Kidney (tissue), 14 donors: ENCODE measurements around the gene MPI. TPM values are rescaled to one million over a fixed set of nuclear protein-coding genes. Genes with fewer than 3 reads are reported as not detected.

ENCODE experiments used
- DNase-seq, 5 donors: peaks; one replicate each; pipeline ENCODE4 v3.0.0-alpha.2; 2013 to 2020
- FAIRE-seq: peaks from 2 replicates; lab custom pipeline; 2012; peaks lifted over from hg19 to GRCh38; lab: Jason Lieb, UNC
- H3K27ac ChIP-seq, 2 donors: one replicate each; pipeline ENCODE4 v1.7.0; 2013; ENCODE audit warnings: low read depth in 2 of 2, low read length in 2 of 2, inconsistent platforms in 1 of 2
- H3K27me3 ChIP-seq: one replicate; pipeline ENCODE4 v1.7.1; 2013; ENCODE audit warnings: low read length, inconsistent platforms; ENCODE audit not compliant: control insufficient read depth, insufficient read depth
- H3K36me3 ChIP-seq, 3 donors: one replicate each; pipeline versions ENCODE4 v1.7.0 to v1.7.1; 2013; ENCODE audit warnings: low read length in 3 of 3, control low read depth in 1 of 3, inconsistent platforms in 1 of 3; ENCODE audit not compliant: insufficient read depth in 3 of 3, control insufficient read depth in 2 of 3
- H3K4me1 ChIP-seq, 3 donors: one replicate each; pipeline versions ENCODE4 v1.7.0 to v1.7.1; 2013; ENCODE audit warnings: low read length in 3 of 3, inconsistent platforms in 1 of 3, low read depth in 1 of 3; ENCODE audit not compliant: control insufficient read depth in 2 of 3, insufficient read depth in 2 of 3
- H3K4me3 ChIP-seq, 3 donors: one replicate each; pipeline versions ENCODE4 v1.7.0 to v1.8.1; 2013; ENCODE audit warnings: low read length in 3 of 3, control low read depth in 1 of 3, inconsistent platforms in 1 of 3
- H3K9ac ChIP-seq, 3 donors: one replicate each; pipeline versions ENCODE4 v1.7.0 to v1.7.1; 2013; ENCODE audit warnings: low read length in 3 of 3, control low read depth in 1 of 3, inconsistent platforms in 1 of 3
- H3K9me3 ChIP-seq, 3 donors: one replicate each; pipeline versions ENCODE4 v1.7.0 to v1.7.1; 2013; ENCODE audit warnings: low read length in 3 of 3, control low read depth in 1 of 3, inconsistent platforms in 1 of 3; ENCODE audit not compliant: control insufficient read depth in 2 of 3, insufficient read depth in 1 of 3
- intact Hi-C: fragments of 100-400 bp; cut with DNase I; formaldehyde crosslinking; loops from one replicate; pipeline ENCODE4 v1.11.1; 2022
- polyA plus RNA-seq: library from polyadenylated mRNA; stranded (reverse); fragments of 350-450 nt; fragmentation: Illumina TruSeq; extraction: RNeasy Lipid Tissue Mini Kit (QIAGEN cat#74804); gene quantifications from one replicate; pipeline ENCODE4 v1.2.3, GENCODE V29; 2014; ENCODE audit warnings: low read depth, low replicate concordance; ENCODE audit not compliant: insufficient read depth
- total RNA-seq: library from RNA; stranded (reverse); fragmentation: NEBNext Ultra II Directional; extraction: Animal tissue kit (Norgen Biotek cat#: 25700); gene quantifications from one replicate; pipeline ENCODE4 v1.2.1, GENCODE V29; 2021
- TF ChIP-seq, protein P1 (sequence below): IDR thresholded peaks from 3 replicates; pipeline ENCODE4 v1.5.1; 2012; ENCODE audit warnings: mild to moderate bottlenecking, moderate library complexity, borderline replicate concordance; ENCODE audit not compliant: insufficient read depth; ENCODE audit errors: extremely low read depth
- donor health status: control.
- donor health status: control.
- donor health status: control.
- donor health status: control.
- donor health status: control.
- donor health status: DM: yes; HTN: yes; CAD: no.
- donor health status: Normal renal cell carcinoma (clear cell type).

Gene MPI
- total and polyA plus RNA-seq, 2 donors from 2014 or later: 33.7 to 52.0 TPM

GRCh38 chr15:74878273-74878672 lies 11.6 kb upstream of the MPI start:
- H3K4me3 ChIP-seq: no peak overlapping the region
- H3K27me3 ChIP-seq: no peaks in the 10 kb centered on the region
- FAIRE-seq (no peak), DNase-seq (no peak)
- intact Hi-C loops: no loop called here
- H3K9ac ChIP-seq: no peak overlapping the region
- peaks cover 0 to 3% (median 0%) of the 10 kb centered on the region in 3 donors for H3K9me3 ChIP-seq
- TF ChIP-seq, protein P1, sequence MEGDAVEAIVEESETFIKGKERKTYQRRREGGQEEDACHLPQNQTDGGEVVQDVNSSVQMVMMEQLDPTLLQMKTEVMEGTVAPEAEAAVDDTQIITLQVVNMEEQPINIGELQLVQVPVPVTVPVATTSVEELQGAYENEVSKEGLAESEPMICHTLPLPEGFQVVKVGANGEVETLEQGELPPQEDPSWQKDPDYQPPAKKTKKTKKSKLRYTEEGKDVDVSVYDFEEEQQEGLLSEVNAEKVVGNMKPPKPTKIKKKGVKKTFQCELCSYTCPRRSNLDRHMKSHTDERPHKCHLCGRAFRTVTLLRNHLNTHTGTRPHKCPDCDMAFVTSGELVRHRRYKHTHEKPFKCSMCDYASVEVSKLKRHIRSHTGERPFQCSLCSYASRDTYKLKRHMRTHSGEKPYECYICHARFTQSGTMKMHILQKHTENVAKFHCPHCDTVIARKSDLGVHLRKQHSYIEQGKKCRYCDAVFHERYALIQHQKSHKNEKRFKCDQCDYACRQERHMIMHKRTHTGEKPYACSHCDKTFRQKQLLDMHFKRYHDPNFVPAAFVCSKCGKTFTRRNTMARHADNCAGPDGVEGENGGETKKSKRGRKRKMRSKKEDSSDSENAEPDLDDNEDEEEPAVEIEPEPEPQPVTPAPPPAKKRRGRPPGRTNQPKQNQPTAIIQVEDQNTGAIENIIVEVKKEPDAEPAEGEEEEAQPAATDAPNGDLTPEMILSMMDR: no peak
- no peaks in the 10 kb centered on the region for H3K36me3 ChIP-seq
- H3K4me1 ChIP-seq: peaks cover 0 to 3% (median 3%) of the 10 kb centered on the region in 3 donors
- H3K27ac ChIP-seq: no peak overlapping the region

- TF ChIP-seq, protein P1: no peak
- no peaks in the 10 kb centered on the region for H3K4me1 ChIP-seq
- H3K9me3 ChIP-seq: peaks cover 0 to 3% (median 0%) of the 10 kb centered on the region in 3 donors
- no peaks in the 10 kb centered on the region for H3K36me3 ChIP-seq
- DNase-seq: no peak
- no peak overlapping the region for H3K4me3 ChIP-seq
- H3K27me3 ChIP-seq: no peaks in the 10 kb centered on the region
- FAIRE-seq: no peak
- no peak overlapping the region for H3K9ac ChIP-seq
- no peak overlapping the region for H3K27ac ChIP-seq
- intact Hi-C loops: no loop called here
Observed at GRCh38 chr15:74882528-74882927, 7.3 kb upstream of the MPI start.

GRCh38 chr15:74884428-74885223 lies 5.2 kb upstream of the MPI start:
- no peak overlapping the region for H3K27ac ChIP-seq
- no peak overlapping the region for H3K9ac ChIP-seq
- no peak for DNase-seq
- no peaks in the 10 kb centered on the region for H3K27me3 ChIP-seq
- FAIRE-seq: no peak
- H3K9me3 ChIP-seq: peaks cover 0 to 3% (median 0%) of the 10 kb centered on the region in 3 donors
- peaks cover 2 to 5% (median 5%) of the 10 kb centered on the region in 3 donors for H3K4me1 ChIP-seq
- H3K36me3 ChIP-seq: no peaks in the 10 kb centered on the region
- intact Hi-C loops: no loop called here
- H3K4me3 ChIP-seq: no peak overlapping the region
- TF ChIP-seq, protein P1: no peak
